Measurements from ENCODE around the gene LENG8. TPM values are rescaled to one million over a fixed set of nuclear protein-coding genes. Genes with fewer than 3 reads are reported as not detected.

The LENG8 gene
- total RNA-seq, 1 experiment from 2014 or later = 148 TPM

GRCh38 chr19:54424660-54425381, 24.2 kb upstream of the LENG8 start:
- no peaks in the 10 kb centered on the region; the same call in 1 of the 2 replicates for H3K27me3 ChIP-seq (ENCODE audit: insufficient read depth, low read length)
- H3K9me3 ChIP-seq (ENCODE audit: control insufficient read depth, low read depth, low read length) = no peaks in the 10 kb centered on the region
- no peak overlapping the region for H2BK12ac ChIP-seq (ENCODE audit: insufficient read length, low read depth, low read length)
- H2AK5ac ChIP-seq (ENCODE audit: insufficient read length, low read length) = no peak overlapping the region
- H3K23ac ChIP-seq (ENCODE audit: insufficient read length, low read depth, low read length) = no peak overlapping the region
- H4K91ac ChIP-seq (ENCODE audit: insufficient read length, low read depth, low read length) = no peak overlapping the region
- Mint-ChIP-seq H3K36me3 (ENCODE audit: insufficient read depth in 1 of 3, low read depth in 3 of 3) (peaks cover 21 to 49% (median 47%) of the 10 kb centered on the region in 3 experiments; a peak in 6 of 7 replicates), H3K4me1 (peaks cover 27 to 39% of the 10 kb centered on the region in 2 experiments), H3K4me3 (no peak overlapping the region), H3K27ac (no peak overlapping the region), H3K9me3 (peaks cover 0 to 3% of the 10 kb centered on the region in 2 experiments; a peak in 1 of 5 replicates), H3K27me3 (ENCODE audit: low read depth) (peaks cover 74% of the 10 kb centered on the region)
- no peak overlapping the region for H3K4ac ChIP-seq (ENCODE audit: low read depth, low read length)
- H3K27ac ChIP-seq (ENCODE audit: insufficient read length, low read depth, low read length) = no peak overlapping the region
- H3K79me2 ChIP-seq (ENCODE audit: insufficient read depth, low read length) = no peaks in the 10 kb centered on the region
- no peak overlapping the region for H4K5ac ChIP-seq (ENCODE audit: insufficient read length, low read depth, low read length)
- no peak overlapping the region for H3K4me2 ChIP-seq (ENCODE audit: insufficient read depth, insufficient read length, low read length)
- no CpG with 5 or more reads among the region's 36 CpGs for WGBS (ENCODE audit: extremely low coverage, insufficient read length, low lambda C conversion rate)
- H4K8ac ChIP-seq (replicated peaks; ENCODE audit: insufficient read length, low read depth, low read length) = no peak overlapping the region
- peaks cover 2% of the 10 kb centered on the region; the same call in 1 of the 2 replicates for H3K4me1 ChIP-seq (ENCODE audit: insufficient read depth, low read length)
- no peak overlapping the region for H3K9ac ChIP-seq (ENCODE audit: extremely low read depth, insufficient read length, low read length)
- no peak overlapping the region for H2AFZ ChIP-seq (ENCODE audit: low read length)
- no peak overlapping the region for H2BK15ac ChIP-seq (ENCODE audit: low read depth, low read length)
- TF ChIP-seq CTCF (conservative IDR thresholded peaks at IDR 0.05) = no peak
- no peak overlapping the region for H2BK120ac ChIP-seq (ENCODE audit: low read depth, low read length, poor library complexity, severe bottlenecking)
- H3K18ac ChIP-seq (ENCODE audit: insufficient read length, low read depth, low read length) = no peak overlapping the region
- no peaks in the 10 kb centered on the region for H3K79me1 ChIP-seq (ENCODE audit: insufficient read depth, low read depth, low read length, poor library complexity, severe bottlenecking)
- DNase-seq = no peak
- no peak overlapping the region for H3T11ph ChIP-seq (ENCODE audit: low read length)
- no peak overlapping the region for H2BK5ac ChIP-seq (ENCODE audit: insufficient read length, low read length)
- no peak overlapping the region for H3K14ac ChIP-seq (ENCODE audit: insufficient read depth, low read length)
- peaks cover 3% of the 10 kb centered on the region for H3K23me2 ChIP-seq (ENCODE audit: insufficient read length, low read depth, low read length, poor library complexity, severe bottlenecking)
- no peak overlapping the region for H2BK20ac ChIP-seq (ENCODE audit: low read depth, low read length, poor library complexity, severe bottlenecking)
- H4K20me1 ChIP-seq (ENCODE audit: control insufficient read depth, insufficient read depth, insufficient read length) = no peaks in the 10 kb centered on the region
- no peak overlapping the region for H3K56ac ChIP-seq (ENCODE audit: insufficient read length, low read depth, low read length)

Data from H9 (cell line).